GM21576 (cell line): ENCODE results near the gene GRM4.

Experiments used
- ATAC-seq: cut with Tn5 transposase; IDR thresholded peaks from one replicate; pipeline ENCODE4 v1.9.1; 2021; ENCODE audit warnings: mild to moderate bottlenecking, moderate library complexity; ENCODE audit not compliant: unreplicated experiment

GRM4 gene

GRCh38 chr6:33983109-33983716, 162.7 kb downstream of the GRM4 start:
- ATAC-seq = no peak

- no peak for ATAC-seq
Measured at GRCh38 chr6:33981861-33982260, 164.0 kb downstream of the GRM4 start.

- ATAC-seq = no peak
Measured at GRCh38 chr6:33981421-33981820, 164.5 kb downstream of the GRM4 start.

DNA sequence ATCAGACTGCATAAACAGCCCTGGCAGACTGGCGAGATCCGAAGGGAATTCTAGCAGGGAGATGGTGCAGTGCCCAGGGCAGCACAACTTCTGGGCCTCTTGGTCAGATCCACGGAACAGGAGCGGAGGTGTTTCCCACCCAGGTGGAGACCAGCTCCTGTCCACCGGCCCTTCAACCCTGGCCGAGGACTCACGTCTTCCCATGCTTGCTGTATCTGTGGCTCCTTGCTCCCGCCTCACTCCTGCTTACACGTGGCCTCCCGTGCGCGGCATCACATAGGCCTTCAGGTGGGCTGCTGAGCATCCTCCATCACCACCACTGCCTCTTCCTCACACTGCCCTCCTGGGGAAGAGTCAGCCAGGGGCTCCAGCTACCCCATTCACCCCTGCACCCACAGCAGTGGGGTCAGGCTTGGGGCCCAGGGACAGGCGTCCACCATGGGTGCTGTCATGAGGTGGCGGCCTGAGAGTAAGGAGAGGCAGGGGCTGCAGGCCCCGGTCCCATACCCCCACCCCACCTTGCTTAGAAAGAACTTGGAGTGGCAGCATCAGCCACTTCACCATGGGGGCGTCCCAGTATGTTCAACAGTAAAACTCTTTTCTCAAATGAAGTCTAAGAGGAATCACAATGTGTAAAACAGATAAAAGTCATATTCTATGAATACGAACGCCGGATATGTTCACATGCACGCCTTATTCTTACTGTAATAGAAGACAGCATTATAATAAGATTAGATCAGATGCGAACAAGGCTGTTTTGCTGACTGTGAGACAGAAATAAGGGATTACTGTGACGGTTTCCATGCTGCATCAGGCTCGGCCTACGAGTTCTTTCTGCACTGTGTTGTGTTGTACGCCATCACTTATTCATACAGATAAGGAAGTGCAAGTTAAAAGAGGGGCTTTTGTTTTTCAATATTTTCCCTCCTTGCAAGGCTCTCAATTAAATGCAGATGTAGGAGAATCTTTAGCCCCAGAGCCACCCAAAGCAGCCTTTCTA, 165.4 kb downstream of the GRM4 start:
- ATAC-seq = no peak

DNA sequence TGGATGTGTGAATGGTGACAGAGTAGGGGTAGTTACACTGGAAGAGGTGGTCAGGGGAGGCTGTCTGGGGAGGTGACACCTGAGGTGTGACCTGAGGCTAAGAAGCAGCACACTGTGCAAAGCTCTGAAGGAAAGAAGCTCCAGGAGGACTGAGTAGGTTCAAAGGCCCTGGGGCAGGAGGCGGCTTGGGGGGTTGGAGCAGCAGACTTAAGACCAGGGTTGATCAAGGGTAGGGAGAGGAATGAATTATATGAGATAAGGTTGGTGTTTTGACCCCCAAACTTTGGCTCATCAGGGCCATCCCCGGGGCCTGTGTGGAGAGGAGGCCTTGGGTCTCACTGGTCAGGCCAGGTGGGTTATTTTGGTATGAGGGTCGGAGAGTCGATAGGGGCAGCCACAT, 166.1 kb downstream of the GRM4 start:
- no peak for ATAC-seq

GRCh38 chr6:33978412-33979150, 167.3 kb downstream of the GRM4 start:
- ATAC-seq = no peak

GRCh38 chr6:33977606-33978411, 168.1 kb downstream of the GRM4 start:
- ATAC-seq = no peak

GRCh38 chr6:33976437-33977360, 169.2 kb downstream of the GRM4 start:
- no peak for ATAC-seq

- ATAC-seq = no peak
Measured at GRCh38 chr6:33975661-33976436, 170.0 kb downstream of the GRM4 start.

DNA sequence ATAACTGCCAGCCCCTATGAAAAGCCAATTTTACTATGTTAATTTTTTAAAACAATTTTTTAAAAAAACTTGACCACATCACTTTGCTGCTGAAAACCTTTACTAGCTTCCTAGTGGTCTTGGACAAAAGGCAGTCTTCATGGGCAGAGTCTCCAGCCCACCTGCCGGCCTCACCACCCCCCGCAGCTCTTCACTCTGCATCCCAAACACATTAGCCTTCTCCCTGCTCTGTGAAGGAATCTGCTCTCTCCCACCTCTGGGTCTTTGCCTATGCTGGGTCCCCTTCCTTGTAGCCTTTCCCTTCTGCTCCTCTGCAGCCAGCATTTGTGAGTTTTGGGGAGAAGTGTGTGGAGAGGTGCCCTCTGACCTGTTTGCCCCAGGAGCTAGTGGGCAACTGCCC, 171.4 kb downstream of the GRM4 start:
- ATAC-seq = no peak

- no peak for ATAC-seq
Measured at GRCh38 chr6:33974030-33974429, 171.9 kb downstream of the GRM4 start.

- no peak for ATAC-seq
Measured at GRCh38 chr6:33971580-33971979, 174.3 kb downstream of the GRM4 start.
